Right lobe of liver (tissue), 6 donors: ENCODE data around the gene HUS1B. TPM values are rescaled to one million over a fixed set of nuclear protein-coding genes. Genes with fewer than 3 reads are reported as not detected.

Experiments
- ATAC-seq, 4 donors: fragments of 200-7000 bp; cut with Tn5 transposase; one replicate each; pipeline ENCODE4 v1.9.1; 2020; ENCODE audit warnings: mild to moderate bottlenecking in 4 of 4, moderate library complexity in 4 of 4
- DNase-seq, 3 donors: peaks; one replicate each; pipeline ENCODE4 v3.0.0-alpha.2; 2020
- H3K27ac ChIP-seq, 3 donors: fragments of 200-600 bp; one replicate each; pipeline ENCODE4 v1.8.0; 2022
- H3K27me3 ChIP-seq, 2 donors: fragments of 200-600 bp; one replicate each; pipeline ENCODE4 v1.8.0; 2022
- H3K36me3 ChIP-seq, 4 donors: fragments of 200-600 bp; sonication (generic) in 1 of 4; one replicate each; pipeline versions ENCODE4 v1.5.1 to v1.8.0; 2017 to 2022; ENCODE audit warnings: control low read depth in 1 of 4
- H3K4me1 ChIP-seq, 4 donors: fragments of 200-600 bp; sonication (generic) in 1 of 4; one replicate each; pipeline versions ENCODE4 v1.5.1 to v1.8.0; 2017 to 2022; ENCODE audit warnings: control low read depth in 1 of 4
- H3K4me3 ChIP-seq, 3 donors: fragments of 200-600 bp; one replicate each; pipeline ENCODE4 v1.8.0; 2022
- H3K9me3 ChIP-seq, 4 donors: fragments of 200-600 bp; sonication (generic) in 1 of 4; one replicate each; pipeline versions ENCODE4 v1.5.1 to v1.8.0; 2017 to 2022; ENCODE audit warnings: control low read depth in 1 of 4
- CTCF ChIP-seq, 4 donors: fragments of 200-600 bp in 3 of 4; fragments of 450-650 bp in 1 of 4; IDR thresholded peaks; one replicate each; pipeline versions ENCODE4 v1.5.1 to v1.8.0; 2016 to 2022; ENCODE audit warnings: antibody characterized with exemption in 4 of 4, mild to moderate bottlenecking in 2 of 4
- POLR2A ChIP-seq: fragments of 450-650 bp; IDR thresholded peaks from one replicate; pipeline ENCODE4 v1.6.1; 2017; ENCODE audit warnings: antibody characterized with exemption, mild to moderate bottlenecking
- WGBS: methylation state at CpG from one replicate; pipeline ENCODE4 v1.1.6; 2018; ENCODE audit warnings: low coverage, low lambda C conversion rate; ENCODE audit not compliant: insufficient coverage; ENCODE audit errors: missing lambda C conversion rate; 5-methylcytosine and 5-hydroxymethylcytosine counted together
- intact Hi-C, 2 donors: fragments of 100-400 bp; cut with DNase I; formaldehyde crosslinking; loops; one replicate each; pipeline versions ENCODE4 v1.11.2 to v1.14.1; 2022
- total RNA-seq, 6 experiments: library from RNA; depleted of rRNA in 2 of 6; stranded (reverse); fragments of >200 nt in 2 of 6; fragmentation: NEBNext Ultra II Directional in 3 of 6; extraction: Animal tissue kit (Norgen Biotek cat#: 25700) in 3 of 6; gene quantifications; one replicate each; pipeline versions ENCODE4 v1.1.0 to v1.2.4, GENCODE V29; 2016 to 2023
- donor health status: DM: no; HTN: yes; CAD: no.
- donor health status: DM: no; HTN: no; CAD: no.
- donor health status: DM: no; HTN: no; CAD: no.
- donor health status: DM: no; HTN: yes; CAD: no.
- donor health status: DM: no; HTN: yes; CAD: no.

Gene HUS1B
- total RNA-seq, 6 experiments from 2014 or later, result 0.26 to 2.8 (median 0.34) TPM; not detected in 1

GRCh38 chr6:703552-703951 lies 46.7 kb upstream of the HUS1B start:
- H3K27ac ChIP-seq, result no peak overlapping the region
- ATAC-seq (no peak), DNase-seq (no peak)
- no peaks in the 10 kb centered on the region for H3K36me3 ChIP-seq
- no peak for TF ChIP-seq POLR2A
- TF ChIP-seq CTCF (IDR thresholded peaks at IDR 0.05), result no peak
- 73% methylated on average over 3 of the region's 3 CpGs for WGBS
- no peak overlapping the region for H3K4me3 ChIP-seq
- intact Hi-C loops, result no loop called here
- no peaks in the 10 kb centered on the region for H3K27me3 ChIP-seq
- no peaks in the 10 kb centered on the region for H3K9me3 ChIP-seq
- H3K4me1 ChIP-seq, result peaks cover 0 to 10% (median 3%) of the 10 kb centered on the region in 4 donors

- DNase-seq (no peak), ATAC-seq (no peak)
- Histone ChIP-seq H3K27ac (no peak overlapping the region), H3K4me1 (peaks cover 0 to 10% (median 3%) of the 10 kb centered on the region in 4 donors), H3K4me3 (no peak overlapping the region), H3K27me3 (no peaks in the 10 kb centered on the region), H3K9me3 (no peaks in the 10 kb centered on the region), H3K36me3 (no peaks in the 10 kb centered on the region)
- WGBS, result 58% methylated on average over 4 of the region's 11 CpGs
- TF ChIP-seq CTCF (IDR thresholded peaks at IDR 0.05) (no peak), POLR2A (no peak)
- intact Hi-C loops, result no loop called here
Measured at GRCh38 chr6:701700-702479, 45.0 kb upstream of the HUS1B start.

- no peak for ATAC-seq
- DNase-seq, result no peak
- intact Hi-C loops, result no loop called here
- WGBS, result 61% methylated on average over 4 of the region's 4 CpGs
- H3K9me3 ChIP-seq, result no peaks in the 10 kb centered on the region
- H3K27ac ChIP-seq, result no peak overlapping the region
- H3K36me3 ChIP-seq, result no peaks in the 10 kb centered on the region
- TF ChIP-seq CTCF (IDR thresholded peaks at IDR 0.05) (no peak), POLR2A (no peak)
- no peak overlapping the region for H3K4me3 ChIP-seq
- no peaks in the 10 kb centered on the region for H3K27me3 ChIP-seq
- H3K4me1 ChIP-seq, result peaks cover 0 to 10% (median 3%) of the 10 kb centered on the region in 4 donors
Measured at GRCh38 chr6:701215-701614, 44.3 kb upstream of the HUS1B start.

GRCh38 chr6:700490-700889 lies 43.6 kb upstream of the HUS1B start:
- Histone ChIP-seq H3K36me3 (no peaks in the 10 kb centered on the region), H3K4me3 (no peak overlapping the region), H3K4me1 (peaks cover 0 to 10% (median 3%) of the 10 kb centered on the region in 4 donors), H3K9me3 (no peaks in the 10 kb centered on the region), H3K27ac (no peak overlapping the region), H3K27me3 (no peaks in the 10 kb centered on the region)
- intact Hi-C loops, result no loop called here
- 92% methylated on average over 3 of the region's 3 CpGs for WGBS
- ATAC-seq (no peak), DNase-seq (no peak)
- TF ChIP-seq CTCF (IDR thresholded peaks at IDR 0.05) (no peak), POLR2A (no peak)
